Activated CD4-positive, alpha-beta T cell treated with anti-CD3 and anti-CD28 coated beads, Interleukin-2, Interleukin-4, amounts not matched to agents 100 ng/mL and 50 ng/mL, durations not matched to agents 16 hours and 8 hours (primary cell): Measurements from ENCODE around the gene CACNA1A.

ENCODE experiments used
- DNase-seq: peaks from one replicate; pipeline ENCODE4 v3.0.0-alpha.2; 2020; ENCODE audit warnings: low spot score

The CACNA1A gene

DNA sequence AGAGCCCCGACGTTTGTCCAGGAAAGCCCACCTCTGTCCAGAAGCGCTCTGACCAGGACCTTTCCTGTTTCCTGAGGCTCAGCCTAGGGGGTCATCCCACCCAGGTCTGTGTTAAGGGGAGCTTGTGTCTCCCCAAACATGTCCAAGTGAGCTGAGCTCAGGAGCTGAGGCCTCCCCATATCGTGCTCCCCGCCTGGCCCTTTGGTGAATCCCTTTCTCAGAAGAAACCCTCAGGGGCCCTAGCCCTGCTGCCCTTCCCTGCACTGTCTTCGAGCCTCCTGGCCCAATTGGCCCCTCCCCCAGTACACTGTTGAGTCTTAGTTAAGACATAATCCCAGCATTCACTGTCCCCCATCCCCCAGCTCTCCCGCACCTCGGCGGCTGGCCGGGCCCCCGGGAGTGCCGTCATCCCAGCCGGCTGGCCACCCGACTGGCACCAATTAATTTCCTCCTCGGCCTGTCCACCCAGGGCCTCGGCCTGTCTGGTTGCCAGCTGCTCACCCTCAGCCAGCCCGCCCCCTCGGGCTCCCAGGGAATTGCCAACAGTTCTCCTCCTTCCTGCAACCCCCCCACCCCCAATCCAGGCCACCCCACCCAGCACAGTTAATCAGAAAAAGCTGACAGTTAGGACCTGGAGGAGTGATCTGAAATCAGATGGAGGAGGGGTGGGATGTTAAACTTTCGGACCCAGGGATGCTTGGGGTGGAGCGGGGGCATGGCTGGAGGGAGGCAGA lies 342.5 kb downstream of the CACNA1A start:
- DNase-seq, result peak; percentile 41

DNA sequence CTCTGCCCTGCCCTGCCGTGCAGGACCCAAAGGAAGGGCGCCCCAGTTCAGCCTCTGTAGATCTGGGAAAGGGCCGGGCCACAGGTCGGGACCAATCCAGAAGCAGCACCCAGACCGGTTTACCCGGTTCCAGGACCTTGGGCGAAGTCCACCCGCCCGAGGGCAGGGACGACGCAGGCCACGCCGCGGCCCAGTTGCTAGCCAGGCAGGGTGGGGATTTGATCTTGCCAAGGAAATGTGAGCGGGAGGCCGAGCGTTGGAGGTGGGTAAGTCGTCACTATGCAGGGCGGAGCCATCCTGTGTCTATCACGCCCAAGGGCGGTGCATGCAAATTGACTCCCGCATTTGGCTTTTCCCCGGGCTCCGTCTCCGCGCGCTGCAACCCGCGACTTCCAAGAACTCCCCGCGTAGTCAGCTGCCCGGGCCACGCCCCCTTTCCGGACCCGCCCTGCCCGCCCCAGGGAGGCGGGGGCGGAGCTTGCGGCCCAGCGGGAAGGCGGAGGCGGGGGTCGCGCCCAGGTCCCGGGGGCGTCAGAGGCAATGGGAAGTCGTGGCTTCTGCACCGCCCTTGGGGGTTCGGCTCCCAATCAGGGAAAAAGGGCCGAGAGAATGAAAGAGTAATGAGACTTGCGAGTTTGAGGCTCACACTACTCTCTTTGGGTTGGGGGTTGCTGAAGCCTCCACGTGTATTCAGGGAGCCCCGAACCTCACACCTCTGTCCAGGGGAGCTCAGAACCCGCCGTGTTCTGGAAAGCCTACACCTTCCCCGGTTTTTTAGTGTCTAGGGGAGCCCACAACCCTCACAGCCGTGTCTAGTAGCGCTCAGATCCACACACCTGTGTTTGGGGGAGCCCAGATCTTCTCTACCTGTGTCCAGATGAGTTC lies 343.3 kb downstream of the CACNA1A start:
- DNase-seq, result peak; percentile 97

DNA sequence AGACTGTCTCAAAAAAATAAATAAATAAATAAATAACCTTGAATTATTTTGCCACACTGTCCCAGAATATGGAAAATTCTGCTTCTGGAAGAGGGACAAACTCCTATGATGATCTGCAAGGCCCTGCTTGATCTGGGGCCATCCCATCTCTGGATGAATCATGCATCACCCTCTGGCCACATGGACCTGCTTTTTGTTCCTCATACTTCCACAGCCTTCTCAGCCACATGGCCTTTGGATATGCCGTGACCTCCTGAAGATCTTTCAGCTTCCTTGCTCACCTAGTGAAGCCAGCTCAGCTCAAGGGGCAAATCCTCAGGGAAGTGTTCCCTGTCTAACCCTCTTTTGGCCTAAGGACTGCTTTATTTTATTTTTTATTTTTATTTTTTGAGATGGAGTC lies 345.7 kb downstream of the CACNA1A start:
- DNase-seq, result no peak

DNA sequence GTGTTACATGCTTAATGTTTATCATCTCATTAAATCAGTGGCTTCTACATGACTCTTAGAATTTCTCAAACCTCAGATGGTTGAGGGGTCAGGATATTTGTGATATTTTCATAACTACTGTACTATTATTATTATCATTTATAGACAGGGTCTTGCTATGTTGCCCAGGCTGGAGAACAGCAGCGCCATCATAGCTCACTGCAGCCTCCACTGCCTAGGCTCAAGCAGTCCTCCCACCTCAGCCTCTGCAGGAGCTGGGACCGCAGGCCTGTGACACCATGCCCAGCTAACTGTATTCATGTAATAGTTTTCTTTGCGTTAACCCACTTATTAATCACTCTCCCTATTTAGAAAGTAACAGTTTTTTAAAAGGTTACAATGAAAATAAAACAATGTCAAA lies 346.6 kb downstream of the CACNA1A start:
- no peak for DNase-seq
